KOPT-K1 (cell line): ENCODE results near the gene ATP6V0E2.

ENCODE experiments used
- H3K27ac ChIP-seq: fragments of 200-600 bp; sonication (generic); 2 replicates; pipeline ENCODE4 v1.5.1; 2016; ENCODE audit warnings: antibody characterized with exemption, mild to moderate bottlenecking, low read depth, low read length; ENCODE audit not compliant: poor library complexity, severe bottlenecking
- H3K36me3 ChIP-seq: fragments of 200-600 bp; sonication (generic); 2 replicates; pipeline ENCODE4 v1.5.1; 2017; ENCODE audit warnings: antibody characterized with exemption, mild to moderate bottlenecking, low read length, moderate library complexity; ENCODE audit not compliant: insufficient read depth
- H3K9me3 ChIP-seq: fragments of 200-600 bp; sonication (generic); 2 replicates; pipeline ENCODE4 v1.5.1; 2017; ENCODE audit warnings: antibody characterized with exemption, low read length, mild to moderate bottlenecking; ENCODE audit not compliant: insufficient read depth, poor library complexity, severe bottlenecking

Gene ATP6V0E2

DNA sequence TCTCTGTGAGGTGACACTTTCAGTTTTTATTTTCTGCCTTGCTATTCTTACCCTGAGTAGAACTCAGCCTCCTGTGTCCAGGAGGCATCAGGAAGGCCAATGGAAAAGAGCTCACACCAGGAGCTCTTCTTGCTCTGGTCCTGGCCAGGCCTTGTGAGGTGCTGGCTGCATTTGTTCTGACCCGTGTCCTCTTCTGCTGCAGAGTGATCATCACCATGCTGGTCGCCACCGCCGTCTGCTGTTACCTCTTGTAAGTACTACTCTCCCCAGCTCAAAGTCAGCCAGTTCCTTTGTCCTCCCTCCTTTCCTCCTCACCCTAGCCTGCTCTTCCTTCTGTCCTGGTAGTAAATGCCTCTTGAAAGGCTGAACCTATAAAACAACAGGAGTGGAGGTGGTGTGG is 1.6 kb downstream of the ATP6V0E2 start:
- H3K9me3 ChIP-seq, result no peaks in the 10 kb centered on the region
- H3K36me3 ChIP-seq, result no peaks in the 10 kb centered on the region
- no peak overlapping the region for H3K27ac ChIP-seq

DNA sequence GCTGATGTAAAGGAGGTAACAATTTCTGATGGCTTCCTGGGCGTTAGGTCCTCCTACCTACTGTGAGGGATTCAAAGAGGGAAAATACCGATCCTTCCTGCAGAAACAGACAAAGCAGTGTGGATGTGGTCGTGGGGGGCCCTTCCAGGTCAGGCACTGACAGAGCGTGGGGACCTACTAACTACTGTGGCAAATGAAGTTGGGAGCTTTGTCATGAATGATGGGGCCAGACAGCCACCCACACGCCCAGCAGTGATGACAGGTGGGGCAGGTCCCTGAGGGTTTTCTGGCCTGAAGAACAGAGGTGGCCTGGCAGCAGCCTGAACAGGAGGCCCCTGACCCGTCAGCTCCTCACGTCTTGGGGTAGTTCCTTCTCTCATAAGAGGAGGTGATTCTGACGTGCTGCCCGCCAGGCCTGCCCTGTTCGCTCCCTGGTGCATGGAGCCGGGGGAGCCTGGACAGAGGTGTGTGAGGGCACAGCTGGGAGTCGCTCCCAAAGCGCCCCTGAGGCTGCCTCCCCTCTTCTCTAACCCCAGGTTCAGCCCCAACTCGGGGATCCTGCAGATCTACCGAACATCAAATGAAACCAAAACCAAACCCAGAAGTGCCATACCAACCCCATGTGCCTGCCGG is 4.2 kb downstream of the ATP6V0E2 start:
- Histone ChIP-seq H3K36me3 (no peaks in the 10 kb centered on the region), H3K9me3 (no peaks in the 10 kb centered on the region), H3K27ac (no peak overlapping the region)

DNA sequence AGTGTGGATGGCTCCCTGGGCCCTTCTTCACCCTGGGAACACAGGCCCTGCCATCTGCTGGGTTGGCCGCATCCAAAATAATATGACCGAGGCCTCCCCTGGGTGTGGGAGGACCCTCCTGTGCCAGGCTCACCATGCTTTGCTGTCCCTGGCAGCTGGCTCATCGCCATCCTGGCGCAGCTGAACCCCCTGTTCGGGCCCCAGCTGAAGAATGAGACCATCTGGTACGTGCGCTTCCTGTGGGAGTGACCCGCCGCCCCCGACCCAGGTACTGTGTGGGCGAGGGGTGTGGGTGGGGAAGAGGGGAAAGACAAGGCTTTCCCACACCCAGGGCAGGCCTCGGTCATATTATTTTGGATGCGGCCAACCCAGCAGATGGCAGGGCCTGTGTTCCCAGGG is 4.8 kb downstream of the ATP6V0E2 start:
- Histone ChIP-seq H3K9me3 (no peaks in the 10 kb centered on the region), H3K36me3 (no peaks in the 10 kb centered on the region), H3K27ac (no peak overlapping the region)

DNA sequence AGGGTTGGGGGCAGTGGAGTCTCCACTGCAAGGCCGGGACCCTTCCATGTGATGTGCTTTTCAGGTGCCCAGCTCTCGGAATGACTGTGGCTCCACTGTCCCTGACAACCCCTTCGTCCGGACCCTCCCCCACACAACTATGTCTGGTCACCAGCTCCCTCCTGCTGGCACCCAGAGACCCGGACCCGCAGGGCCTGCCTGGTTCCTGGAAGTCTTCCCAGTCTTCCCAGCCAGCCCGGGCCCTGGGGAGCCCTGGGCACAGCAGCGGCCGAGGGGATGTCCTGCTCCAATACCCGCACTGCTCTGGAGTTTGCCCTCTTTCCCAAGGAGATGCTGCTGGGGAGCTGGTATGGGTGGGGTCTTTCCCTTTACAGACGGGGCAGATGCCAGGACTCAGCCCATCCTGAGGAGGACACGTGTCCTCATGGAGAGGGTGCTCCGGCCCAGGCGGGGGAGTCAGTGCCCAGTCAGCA is 5.5 kb downstream of the ATP6V0E2 start:
- no peak overlapping the region for H3K27ac ChIP-seq
- no peaks in the 10 kb centered on the region for H3K36me3 ChIP-seq
- no peaks in the 10 kb centered on the region for H3K9me3 ChIP-seq

DNA sequence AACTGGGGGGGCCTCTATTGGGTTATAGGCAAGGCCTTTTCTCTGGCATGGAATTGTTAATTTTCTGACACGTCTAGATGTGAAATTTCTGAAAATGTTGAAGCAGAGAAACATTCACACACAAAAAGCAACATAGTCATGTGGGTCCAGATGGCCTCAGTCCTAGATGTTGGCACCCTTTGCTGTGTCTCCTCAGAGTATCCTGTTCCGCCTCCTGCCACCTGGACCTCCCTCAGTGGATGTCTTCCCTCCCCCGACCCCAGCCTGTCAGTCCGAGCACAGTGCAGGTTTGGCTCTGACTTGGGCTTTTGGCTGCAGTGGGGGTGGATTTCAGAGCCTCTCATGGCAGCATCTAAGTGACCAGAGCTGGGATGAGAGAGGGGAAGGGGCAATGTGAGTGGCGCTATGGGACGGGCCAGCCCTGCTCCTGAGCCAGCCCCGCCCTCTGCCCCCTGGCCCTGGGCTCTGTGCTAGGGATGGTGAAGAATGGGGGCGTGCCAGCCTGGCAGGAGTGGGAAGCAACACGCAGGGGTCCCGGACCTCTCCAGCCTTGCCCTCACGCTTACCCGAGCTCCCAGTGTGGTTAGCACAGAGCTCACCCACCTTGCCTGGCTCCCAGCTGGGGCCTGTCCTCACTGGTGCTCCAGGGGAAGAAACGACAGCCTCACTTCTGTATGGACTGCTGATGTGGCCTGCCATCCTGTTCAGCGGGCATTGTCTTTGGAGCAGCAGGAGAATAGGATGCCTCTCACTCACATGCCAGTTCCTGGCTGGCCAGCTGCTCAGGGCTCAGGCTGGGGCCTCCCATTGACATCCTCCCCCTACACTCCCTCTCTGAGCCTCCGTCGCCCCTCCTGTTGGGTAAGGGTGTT is 6.2 kb downstream of the ATP6V0E2 start:
- Histone ChIP-seq H3K36me3 (no peaks in the 10 kb centered on the region), H3K27ac (no peak overlapping the region), H3K9me3 (no peaks in the 10 kb centered on the region)

DNA sequence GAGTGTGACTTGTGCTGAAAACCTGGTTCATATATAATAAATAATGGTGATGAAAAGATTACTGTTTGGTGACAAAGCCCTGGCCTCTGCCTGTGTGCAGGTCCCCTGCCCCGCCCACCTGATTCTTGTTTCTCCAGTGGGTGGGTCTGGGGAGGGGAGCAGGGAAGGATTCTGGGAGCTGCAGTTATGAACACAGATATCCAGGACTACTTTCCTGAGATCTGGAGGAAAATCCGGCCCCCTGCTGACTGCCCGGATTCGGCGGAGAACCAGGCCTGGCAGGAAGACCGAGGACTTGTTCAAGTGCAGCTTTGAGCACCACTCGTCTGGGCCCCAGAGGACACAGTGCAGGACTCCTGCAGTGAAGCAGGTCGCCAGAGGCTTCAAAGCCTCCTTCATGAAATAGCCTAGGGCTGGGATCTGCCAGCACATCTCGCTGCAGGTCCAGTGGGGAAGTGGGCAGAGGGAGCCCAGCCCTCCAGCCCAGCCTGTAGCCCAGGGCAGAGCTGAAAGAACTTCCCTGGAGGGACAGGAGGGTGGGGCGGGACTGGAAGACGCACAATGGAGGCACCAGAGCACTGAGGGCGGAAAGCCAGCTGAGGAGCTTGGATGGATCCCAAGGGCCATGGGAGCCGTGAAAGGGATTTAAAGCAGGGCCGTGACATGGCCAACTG is 7.0 kb downstream of the ATP6V0E2 start:
- H3K36me3 ChIP-seq, result no peaks in the 10 kb centered on the region
- no peak overlapping the region for H3K27ac ChIP-seq
- H3K9me3 ChIP-seq, result no peaks in the 10 kb centered on the region

DNA sequence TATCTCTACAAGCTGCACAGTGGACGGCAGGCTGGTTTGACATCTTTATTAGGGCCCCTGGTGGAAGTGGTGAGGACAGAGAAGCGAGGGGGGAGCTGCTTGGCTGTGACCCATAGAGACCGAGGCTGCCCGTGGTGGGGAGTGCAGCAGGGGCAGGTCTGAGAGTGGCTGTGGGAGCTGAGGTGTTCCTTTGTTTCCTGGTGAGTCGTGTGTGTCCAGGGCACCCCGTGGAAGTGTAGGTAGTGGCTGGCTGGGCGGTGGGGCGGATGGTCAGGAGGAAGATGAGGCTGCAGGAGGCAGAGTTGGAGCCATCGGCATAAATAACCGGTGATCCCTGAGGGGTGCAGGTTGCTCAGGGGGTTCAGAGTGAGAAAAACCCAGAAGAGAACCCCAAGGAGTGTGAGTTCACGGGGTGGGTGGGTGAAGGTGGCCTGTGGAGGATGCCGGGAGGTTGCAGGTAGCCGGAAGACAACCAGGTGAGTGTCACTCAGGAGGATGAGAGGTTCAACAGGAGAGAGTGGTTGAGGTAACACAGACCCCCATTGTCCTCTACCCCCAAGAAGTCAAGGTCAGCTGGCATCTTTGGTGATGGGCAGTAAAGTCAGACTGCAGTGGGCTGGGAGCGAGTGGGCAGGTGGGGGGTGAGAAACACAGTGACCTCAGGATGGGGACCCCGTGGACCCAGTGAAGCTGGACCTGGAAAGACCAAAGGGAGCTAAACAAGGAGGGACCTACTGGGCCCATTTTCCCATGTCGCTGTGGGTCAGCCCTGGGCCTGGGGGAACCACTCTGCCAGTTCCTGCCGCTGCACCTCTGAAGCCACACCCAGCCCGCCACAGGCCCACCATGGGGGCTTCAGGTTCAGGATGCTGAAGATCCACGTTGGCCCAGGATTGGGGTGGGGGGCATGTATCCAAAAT is 7.8 kb downstream of the ATP6V0E2 start:
- no peaks in the 10 kb centered on the region for H3K9me3 ChIP-seq
- no peaks in the 10 kb centered on the region for H3K36me3 ChIP-seq
- H3K27ac ChIP-seq, result no peak overlapping the region

DNA sequence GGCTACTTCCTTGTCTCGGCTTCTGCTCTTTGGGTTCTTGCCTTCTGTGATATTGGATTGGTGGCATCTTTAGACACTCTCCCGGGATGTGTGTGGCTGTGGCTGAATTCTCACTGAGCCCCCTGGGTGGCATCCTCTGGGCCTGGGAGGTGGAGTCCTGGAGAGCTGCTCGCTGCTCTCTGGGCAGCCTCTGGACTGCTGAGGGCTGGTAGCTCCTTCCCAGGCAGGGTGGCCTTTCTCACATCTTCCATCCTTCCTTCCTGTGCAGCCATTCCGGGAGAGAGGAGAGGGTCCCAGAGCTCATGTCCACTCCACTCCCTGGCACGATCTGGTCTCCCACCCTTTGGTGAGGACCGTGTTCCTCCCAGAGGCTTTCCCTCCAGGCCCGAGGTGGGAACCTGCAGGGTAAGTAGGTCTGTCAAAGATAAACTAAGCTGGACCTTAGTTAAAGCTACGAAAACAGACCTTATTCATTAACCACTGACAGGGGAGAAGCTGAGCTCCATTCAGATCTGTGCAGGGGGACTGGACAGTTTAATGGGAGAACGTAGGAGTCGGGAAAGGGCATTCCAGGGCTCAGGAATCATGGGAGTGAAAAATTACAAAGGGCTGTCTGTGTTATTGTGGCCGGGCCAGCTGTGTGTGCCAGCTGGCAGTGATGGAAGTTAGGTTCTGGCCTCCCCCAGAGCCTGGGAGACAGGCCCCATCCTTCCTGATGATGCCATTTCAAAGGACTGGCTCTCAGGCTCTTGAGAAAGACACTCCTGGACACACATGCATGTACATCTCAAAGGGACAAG is 8.7 kb downstream of the ATP6V0E2 start:
- Histone ChIP-seq H3K36me3 (no peaks in the 10 kb centered on the region), H3K27ac (no peak overlapping the region), H3K9me3 (no peaks in the 10 kb centered on the region)

DNA sequence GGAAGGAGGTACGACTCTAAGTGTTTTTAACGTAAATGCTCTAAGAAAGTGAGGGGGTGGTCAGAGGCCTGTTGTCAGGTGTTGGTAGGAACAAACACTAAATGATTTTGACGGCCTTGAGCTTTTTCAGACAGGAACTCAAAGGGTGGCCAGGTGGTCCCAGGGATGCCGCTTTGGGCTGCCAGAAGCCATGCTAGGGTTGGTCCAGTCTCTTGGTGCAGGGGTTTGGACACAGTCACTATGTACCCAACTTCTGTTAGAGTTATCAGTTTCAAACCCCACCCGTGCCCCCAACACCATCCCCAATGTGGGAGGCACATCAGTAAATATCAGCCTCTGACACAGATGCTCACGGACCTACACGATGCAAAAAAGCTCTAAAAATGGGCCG is 9.3 kb downstream of the ATP6V0E2 start:
- no peak overlapping the region for H3K27ac ChIP-seq
- no peaks in the 10 kb centered on the region for H3K9me3 ChIP-seq
- H3K36me3 ChIP-seq, result no peaks in the 10 kb centered on the region

DNA sequence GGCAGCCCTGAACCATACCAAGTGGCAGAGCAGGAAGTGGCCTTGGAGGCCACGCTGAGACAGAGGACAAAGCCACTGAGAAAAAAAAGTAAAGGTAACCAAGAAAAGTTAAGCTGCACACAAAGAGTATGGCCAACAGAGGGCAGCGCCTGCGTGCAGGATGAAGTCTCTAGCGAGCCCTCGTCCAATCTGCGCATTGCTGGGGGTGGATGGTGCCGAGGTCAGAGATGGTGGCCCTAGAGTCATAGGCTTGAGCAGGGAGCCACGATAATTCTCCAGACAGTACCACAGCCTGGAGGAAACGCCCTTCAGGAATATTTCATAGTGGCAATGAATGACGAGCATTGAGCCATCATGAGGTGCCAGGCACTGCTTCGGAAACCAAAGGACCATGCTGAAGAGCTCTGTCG is 9.7 kb downstream of the ATP6V0E2 start:
- Histone ChIP-seq H3K36me3 (no peaks in the 10 kb centered on the region), H3K9me3 (no peaks in the 10 kb centered on the region), H3K27ac (no peak overlapping the region)

DNA sequence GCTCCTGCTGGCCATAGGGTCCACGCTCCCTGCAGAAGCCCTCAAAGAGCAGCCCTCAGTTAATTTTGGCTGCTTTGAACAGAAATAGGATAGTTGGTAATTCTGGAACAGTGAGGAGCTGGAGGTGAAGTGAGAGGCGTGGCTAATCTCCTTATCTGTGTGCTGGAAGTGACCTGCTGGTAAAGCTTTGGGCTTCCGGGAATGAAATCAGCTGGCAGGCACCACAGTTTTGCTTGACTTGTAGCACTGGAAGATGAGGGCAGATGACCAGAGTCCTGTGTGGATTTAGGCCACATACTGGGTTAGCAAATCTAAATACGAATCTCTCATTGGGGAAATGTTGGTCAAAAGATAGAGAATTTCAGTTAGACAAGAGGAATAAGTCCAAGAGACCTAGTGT is 10.2 kb downstream of the ATP6V0E2 start:
- no peaks in the 10 kb centered on the region for H3K9me3 ChIP-seq
- H3K27ac ChIP-seq, result no peak overlapping the region
- H3K36me3 ChIP-seq, result no peaks in the 10 kb centered on the region

DNA sequence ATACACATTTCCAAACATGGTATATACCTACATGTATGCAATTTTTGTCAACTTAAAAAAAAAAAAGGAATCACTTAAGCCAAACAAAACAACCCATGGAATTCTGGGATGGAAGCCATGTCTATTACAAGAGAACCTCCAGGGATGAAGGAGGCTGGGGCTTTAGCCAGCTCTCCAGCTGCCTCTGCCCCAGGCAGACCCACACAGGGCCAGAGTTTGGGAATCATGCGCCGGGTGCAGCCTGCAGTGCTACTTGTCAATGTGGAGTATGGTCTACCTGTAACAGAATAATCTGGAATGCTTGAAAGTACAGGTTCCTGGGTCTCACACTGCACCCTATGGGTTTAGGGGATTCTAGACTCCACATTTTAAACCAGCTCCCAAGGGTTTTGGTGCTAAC is 10.8 kb downstream of the ATP6V0E2 start:
- Histone ChIP-seq H3K36me3 (no peaks in the 10 kb centered on the region), H3K27ac (no peak overlapping the region), H3K9me3 (no peaks in the 10 kb centered on the region)

DNA sequence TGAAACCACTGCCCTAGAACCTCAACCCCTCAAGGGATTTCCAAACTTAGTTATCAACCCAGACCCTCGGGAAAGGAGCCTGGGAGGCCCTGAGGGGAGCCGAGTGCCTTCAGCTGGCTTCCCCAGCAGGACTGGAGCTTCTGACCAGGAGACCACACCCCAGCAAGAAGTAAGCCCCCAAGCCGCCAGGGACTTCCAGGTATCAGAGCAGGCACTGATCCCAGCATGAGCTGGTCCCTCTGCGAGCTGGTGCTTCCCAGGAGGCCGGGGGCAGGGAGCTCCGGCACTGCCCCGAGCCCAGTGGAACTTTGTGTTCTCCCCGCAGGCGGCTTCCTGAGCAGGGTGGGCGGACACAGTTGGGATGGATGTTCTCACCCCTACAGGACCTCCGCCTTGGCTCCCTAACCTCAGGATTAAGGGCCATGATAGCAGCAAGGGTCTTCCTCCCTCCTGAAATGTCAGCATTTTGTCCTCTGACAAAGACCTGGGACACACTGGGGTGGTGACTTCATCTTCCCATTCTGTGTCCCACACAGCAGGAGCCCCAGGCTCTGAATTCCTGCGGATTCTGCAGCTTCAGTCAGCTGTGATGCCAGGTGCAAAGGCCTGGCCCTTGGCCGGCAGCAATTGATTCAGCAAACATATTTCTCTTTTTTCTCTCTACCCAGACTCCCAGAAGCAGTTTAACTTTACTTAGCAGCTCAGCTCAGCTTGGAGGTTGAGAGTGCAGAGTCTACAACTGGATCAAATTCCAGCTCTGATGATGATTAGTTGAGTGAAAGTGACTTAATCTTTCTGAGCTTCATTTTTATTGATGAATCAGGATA is 11.6 kb downstream of the ATP6V0E2 start:
- Histone ChIP-seq H3K9me3 (no peaks in the 10 kb centered on the region), H3K36me3 (no peaks in the 10 kb centered on the region), H3K27ac (no peak overlapping the region)
